ENCODE data around the gene CCDC6. TPM values are rescaled to one million over a fixed set of nuclear protein-coding genes. Genes with fewer than 3 reads are reported as not detected.

CCDC6 gene
- total RNA-seq, 3 donors from 2014 or later (not counting 1 experiment from before 2014, with no cell fraction given) = 19.7 to 23.4 (median 20.8) TPM

- 0% methylated on average over 56 of the region's 56 CpGs for WGBS (ENCODE audit: insufficient coverage)
- no peak for ATAC-seq
- DNase-seq = peak in 1 of 2 donors; percentile 26
- Histone ChIP-seq H3K4me3 (ENCODE audit: low read length) (peak overlapping the region; percentile 95), H3K4me1 (ENCODE audit: control insufficient read depth, insufficient read depth, low read length) (peaks cover 22% of the 10 kb centered on the region), H3K27ac (ENCODE audit: low read length) (peak overlapping the region; percentile 43), H3K9me3 (ENCODE audit: control insufficient read depth, insufficient read depth, low read length) (no peaks in the 10 kb centered on the region), H3K27me3 (ENCODE audit: control insufficient read depth, insufficient read depth, low read length) (no peaks in the 10 kb centered on the region), H3K36me3 (ENCODE audit: control insufficient read depth, insufficient read depth, low read length) (no peaks in the 10 kb centered on the region)
- Mint-ChIP-seq H3K27ac (peak overlapping the region; percentile 91 to 96), H3K36me3 (no peaks in the 10 kb centered on the region), H3K4me3 (peak overlapping the region; percentile 98), H3K27me3 (ENCODE audit: low read depth in 2 of 2) (no peaks in the 10 kb centered on the region), H3K9me3 (no peaks in the 10 kb centered on the region), H3K4me1 (peaks cover 53 to 59% of the 10 kb centered on the region in 2 donors)
- intact Hi-C loops (cut with micrococcal nuclease) = loop anchor here (1.0 to 5.0 kb wide), 3 partner anchors 41 to 1996 kb away; partner anchors contain the start of genes ARID5B, CISD1 and IPMK
- TF ChIP-seq CTCF (IDR thresholded peaks at IDR 0.05) = no peak
Measured at GRCh38 chr10:59905731-59906416, 482 bp downstream of the CCDC6 start.

DNA sequence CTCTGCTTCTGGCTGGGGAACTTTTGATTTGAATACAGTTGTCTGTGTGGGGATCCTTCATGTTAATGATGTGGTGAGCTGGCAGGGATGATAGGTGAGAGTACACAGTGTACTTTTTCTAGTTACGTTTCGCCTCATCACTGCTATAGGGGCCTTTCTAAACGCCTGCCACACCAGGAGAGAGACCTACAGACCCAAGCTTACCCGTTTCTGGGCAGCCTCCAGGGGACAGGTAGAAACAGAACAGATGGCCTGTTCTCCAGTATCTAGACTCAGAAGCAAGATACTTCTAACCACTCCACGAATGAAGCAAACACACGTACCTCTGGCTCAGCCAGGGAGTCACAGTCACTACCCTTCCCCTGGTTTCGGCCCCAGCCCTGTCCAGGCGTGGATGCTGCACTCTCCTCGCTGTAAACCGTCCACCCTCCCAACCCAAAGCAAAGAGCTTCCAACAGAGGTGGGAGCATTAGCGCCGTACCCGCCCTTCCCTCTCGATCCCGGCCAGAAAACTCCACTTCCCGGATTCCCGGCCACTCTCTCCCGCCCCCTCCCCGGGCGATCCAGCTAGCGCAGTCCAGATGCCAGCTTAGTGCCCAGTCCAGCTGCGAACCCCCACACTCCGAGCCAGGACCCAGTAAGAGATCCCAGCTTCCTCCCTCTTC lies 1.2 kb downstream of the CCDC6 start:
- ATAC-seq (no peak), DNase-seq (peak in 1 of 2 donors; percentile 59)
- peak overlapping the region; percentile 86 to 91 for H3K27ac Mint-ChIP-seq
- no peaks in the 10 kb centered on the region for H3K27me3 Mint-ChIP-seq (ENCODE audit: low read depth in 2 of 2)
- H3K36me3 Mint-ChIP-seq = no peaks in the 10 kb centered on the region
- peak overlapping the region; percentile 95 for H3K4me3 ChIP-seq (ENCODE audit: low read length)
- under 1% methylated on average over 23 of the region's 23 CpGs for WGBS (ENCODE audit: insufficient coverage)
- peaks cover 24% of the 10 kb centered on the region for H3K4me1 ChIP-seq (ENCODE audit: control insufficient read depth, insufficient read depth, low read length)
- no peaks in the 10 kb centered on the region for H3K27me3 ChIP-seq (ENCODE audit: control insufficient read depth, insufficient read depth, low read length)
- H3K36me3 ChIP-seq (ENCODE audit: control insufficient read depth, insufficient read depth, low read length) = no peaks in the 10 kb centered on the region
- intact Hi-C loops (cut with micrococcal nuclease) = loop anchor here (5.0 kb wide), 2 partner anchors 1638 to 1997 kb away; partner anchors contain the start of genes ARID5B, CISD1 and IPMK
- H3K27ac ChIP-seq (ENCODE audit: low read length) = peak overlapping the region; percentile 43
- H3K9me3 ChIP-seq (ENCODE audit: control insufficient read depth, insufficient read depth, low read length) = no peaks in the 10 kb centered on the region
- H3K9me3 Mint-ChIP-seq = no peaks in the 10 kb centered on the region
- peak overlapping the region; percentile 98 for H3K4me3 Mint-ChIP-seq
- TF ChIP-seq CTCF (IDR thresholded peaks at IDR 0.05) = no peak
- peaks cover 57 to 61% of the 10 kb centered on the region in 2 donors for H3K4me1 Mint-ChIP-seq

DNA sequence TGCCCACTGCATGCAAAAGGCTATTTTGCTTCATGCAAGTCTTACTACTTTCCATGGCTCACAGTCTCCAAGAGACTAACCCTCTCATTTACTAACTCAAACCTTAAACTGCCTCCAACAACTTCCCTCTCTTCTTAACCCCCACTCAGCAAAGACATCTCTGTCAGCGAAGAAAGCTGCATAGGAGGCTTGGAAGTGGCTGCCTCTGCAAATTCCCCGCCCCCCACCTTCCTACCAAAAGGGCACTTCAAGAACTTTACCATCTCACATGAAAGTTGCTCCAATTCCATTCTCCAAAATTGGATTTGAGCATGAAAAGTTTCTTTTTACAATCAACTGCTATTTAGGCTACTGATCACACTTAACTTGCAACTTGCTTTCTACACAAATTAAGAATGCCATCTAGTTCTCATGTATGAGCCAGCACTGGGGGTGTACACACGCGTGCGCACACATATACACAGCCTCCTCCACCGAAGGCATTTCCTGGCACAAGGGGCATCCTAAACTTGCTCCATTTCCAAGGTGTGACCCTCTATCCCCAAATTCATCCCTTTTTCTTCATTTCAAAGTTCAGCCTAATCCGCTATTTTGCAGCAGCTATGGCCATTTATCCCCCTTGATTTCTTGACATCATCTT lies 1.8 kb downstream of the CCDC6 start:
- no peaks in the 10 kb centered on the region for H3K27me3 Mint-ChIP-seq (ENCODE audit: low read depth in 2 of 2)
- no peaks in the 10 kb centered on the region for H3K27me3 ChIP-seq (ENCODE audit: control insufficient read depth, insufficient read depth, low read length)
- peak overlapping the region; percentile 86 to 91 for H3K27ac Mint-ChIP-seq
- no peaks in the 10 kb centered on the region for H3K36me3 Mint-ChIP-seq
- H3K4me3 ChIP-seq (ENCODE audit: low read length) = no peak overlapping the region
- 67% methylated on average over 7 of the region's 7 CpGs for WGBS (ENCODE audit: insufficient coverage)
- TF ChIP-seq CTCF (IDR thresholded peaks at IDR 0.05) = no peak
- DNase-seq (no peak), ATAC-seq (no peak)
- intact Hi-C loops (cut with micrococcal nuclease) = loop anchor here (5.0 kb wide), 2 partner anchors 1637 to 1998 kb away; partner anchors contain the start of genes ARID5B, CISD1 and IPMK
- no peaks in the 10 kb centered on the region for H3K9me3 Mint-ChIP-seq
- peaks cover 26% of the 10 kb centered on the region for H3K4me1 ChIP-seq (ENCODE audit: control insufficient read depth, insufficient read depth, low read length)
- no peak overlapping the region for H3K27ac ChIP-seq (ENCODE audit: low read length)
- H3K36me3 ChIP-seq (ENCODE audit: control insufficient read depth, insufficient read depth, low read length) = no peaks in the 10 kb centered on the region
- H3K4me1 Mint-ChIP-seq = peaks cover 64 to 68% of the 10 kb centered on the region in 2 donors
- peak overlapping the region; percentile 98 for H3K4me3 Mint-ChIP-seq
- H3K9me3 ChIP-seq (ENCODE audit: control insufficient read depth, insufficient read depth, low read length) = no peaks in the 10 kb centered on the region

All from natural killer cell (primary cell).